OCI-LY3 (cell line): ENCODE measurements around the gene DIAPH2.

ENCODE experiments used
- H2AFZ ChIP-seq: fragments of 200-600, 300-600 bp; shearing (Covaris generic); 2 replicates; pipeline ENCODE4 v1.6.0; 2014; ENCODE audit warnings: antibody characterized with exemption, low read depth, low read length
- H3K27ac ChIP-seq: fragments of 200-600, 300-600 bp; sonication (generic); 2 replicates; pipeline ENCODE4 v1.5.1; 2014; ENCODE audit warnings: mild to moderate bottlenecking, low read length, moderate library complexity, mixed read lengths
- H3K27me3 ChIP-seq: fragments of 200-600, 300-600 bp; sonication (generic); 2 replicates; pipeline ENCODE4 v1.6.1; 2014; ENCODE audit warnings: low read depth, low read length, mixed read lengths
- H3K36me3 ChIP-seq: fragments of 200-600, 300-600 bp; sonication (generic); replicated peaks from 2 replicates; pipeline ENCODE3; 2014; ENCODE audit warnings: low read depth, low read length, mixed read lengths
- H3K4me1 ChIP-seq: fragments of 300-600, 200-600 bp; sonication (generic); 2 replicates; pipeline ENCODE4 v1.6.1; 2014; ENCODE audit warnings: low read length, mixed read lengths
- H3K4me2 ChIP-seq: fragments of 200-600, 300-600 bp; sonication (generic); 2 replicates; pipeline ENCODE4 v1.6.1; 2014; ENCODE audit warnings: low read length, mixed read lengths
- H3K4me3 ChIP-seq: fragments of 300-600, 200-600 bp; sonication (generic); 2 replicates; pipeline ENCODE4 v1.5.1; 2014; ENCODE audit warnings: antibody characterized with exemption, mild to moderate bottlenecking, low read length, moderate library complexity
- H3K79me2 ChIP-seq: fragments of 300-600, 200-600 bp; shearing (Covaris generic); 2 replicates; pipeline ENCODE4 v1.6.1; 2014; ENCODE audit warnings: mild to moderate bottlenecking, low read length, mixed read lengths
- H3K9ac ChIP-seq: fragments of 300-600, 200-600 bp; shearing (Covaris generic); 2 replicates; pipeline ENCODE4 v1.6.0; 2014; ENCODE audit warnings: mild to moderate bottlenecking, low read length, moderate library complexity
- H3K9me3 ChIP-seq: fragments of 200-600, 300-600 bp; shearing (Covaris generic); 2 replicates; pipeline ENCODE4 v1.6.1; 2014; ENCODE audit warnings: low read length, mixed read lengths; ENCODE audit not compliant: insufficient read depth
- H4K20me1 ChIP-seq: fragments of 200-600, 300-600 bp; sonication (generic); 2 replicates; pipeline ENCODE4 v1.6.1; 2016; ENCODE audit warnings: low read length, mixed read lengths; ENCODE audit not compliant: insufficient read depth
- CTCF ChIP-seq: fragments of 200-600, 300-600 bp; sonication (generic); IDR thresholded peaks from 2 replicates; pipeline ENCODE4 v1.5.1; 2014; ENCODE audit warnings: antibody characterized with exemption, low read length, low read depth
- EZH2phosphoT487 ChIP-seq: fragments of 200-600 bp; shearing (Covaris generic); IDR thresholded peaks from 2 replicates; pipeline ENCODE4 v1.6.1; 2018; ENCODE audit warnings: antibody characterized with exemption, mixed run types, low read depth

Gene DIAPH2

GRCh38 chrX:97384685-97385084 lies 700.0 kb downstream of the DIAPH2 start:
- no peaks in the 10 kb centered on the region for H3K27me3 ChIP-seq

GRCh38 chrX:97387004-97387403 lies 702.4 kb downstream of the DIAPH2 start:
- Histone ChIP-seq H3K9me3 (no peaks in the 10 kb centered on the region), H3K4me2 (no peak overlapping the region), H3K79me2 (no peaks in the 10 kb centered on the region), H3K27ac (no peak overlapping the region), H3K27me3 (no peaks in the 10 kb centered on the region), H3K4me1 (no peaks in the 10 kb centered on the region), H3K36me3 (no peaks in the 10 kb centered on the region), H2AFZ (no peak overlapping the region), H3K9ac (no peak overlapping the region), H3K4me3 (no peak overlapping the region), H4K20me1 (no peaks in the 10 kb centered on the region)
- TF ChIP-seq EZH2phosphoT487, result no peak
- no peak for TF ChIP-seq CTCF

More at GRCh38 chrX:97384685-97385084, 700.0 kb downstream of the DIAPH2 start:
- TF ChIP-seq EZH2phosphoT487, result no peak
- TF ChIP-seq CTCF, result no peak
- H3K36me3 ChIP-seq, result no peaks in the 10 kb centered on the region
- H3K4me3 ChIP-seq, result no peak overlapping the region
- H3K4me2 ChIP-seq, result no peak overlapping the region
- no peaks in the 10 kb centered on the region for H3K9me3 ChIP-seq
- no peaks in the 10 kb centered on the region for H3K4me1 ChIP-seq
- H2AFZ ChIP-seq, result no peak overlapping the region
- no peaks in the 10 kb centered on the region for H3K79me2 ChIP-seq
- no peak overlapping the region for H3K27ac ChIP-seq
- H3K9ac ChIP-seq, result no peak overlapping the region
- H4K20me1 ChIP-seq, result no peaks in the 10 kb centered on the region

GRCh38 chrX:97389761-97390192 lies 705.1 kb downstream of the DIAPH2 start:
- no peak for TF ChIP-seq CTCF
- no peak for TF ChIP-seq EZH2phosphoT487

GRCh38 chrX:97397371-97397770 lies 712.7 kb downstream of the DIAPH2 start:
- H3K36me3 ChIP-seq, result no peaks in the 10 kb centered on the region
- H3K27me3 ChIP-seq, result no peaks in the 10 kb centered on the region
- H3K4me1 ChIP-seq, result peaks cover 27% of the 10 kb centered on the region
- TF ChIP-seq CTCF (no peak), EZH2phosphoT487 (no peak)
- no peaks in the 10 kb centered on the region for H3K79me2 ChIP-seq
- no peak overlapping the region for H3K4me3 ChIP-seq
- H3K9ac ChIP-seq, result no peak overlapping the region
- no peak overlapping the region for H3K4me2 ChIP-seq
- no peak overlapping the region for H2AFZ ChIP-seq
- no peaks in the 10 kb centered on the region for H4K20me1 ChIP-seq
- no peaks in the 10 kb centered on the region for H3K9me3 ChIP-seq
- no peak overlapping the region for H3K27ac ChIP-seq

More at GRCh38 chrX:97389761-97390192, 705.1 kb downstream of the DIAPH2 start:
- Histone ChIP-seq H4K20me1 (no peaks in the 10 kb centered on the region), H3K79me2 (no peaks in the 10 kb centered on the region), H3K27me3 (no peaks in the 10 kb centered on the region), H2AFZ (no peak overlapping the region), H3K9ac (no peak overlapping the region), H3K4me1 (no peaks in the 10 kb centered on the region), H3K36me3 (no peaks in the 10 kb centered on the region), H3K9me3 (no peaks in the 10 kb centered on the region), H3K4me3 (no peak overlapping the region), H3K27ac (no peak overlapping the region), H3K4me2 (no peak overlapping the region)
